Mucosa of rectum (tissue), 2 donors: Measurements from ENCODE around the gene AGXT2.

ENCODE experiments used
- H3K27ac ChIP-seq, 2 donors: one replicate each; pipeline ENCODE4 v1.7.0; 2013; ENCODE audit warnings: inconsistent platforms in 2 of 2, low read depth in 2 of 2, low read length in 2 of 2
- H3K27me3 ChIP-seq, 2 donors: one replicate each; pipeline ENCODE4 v1.7.0; 2013; ENCODE audit warnings: low read length in 2 of 2; ENCODE audit not compliant: control insufficient read depth in 2 of 2, insufficient read depth in 2 of 2
- H3K36me3 ChIP-seq, 2 donors: one replicate each; pipeline ENCODE4 v1.7.0; 2013; ENCODE audit warnings: low read length in 2 of 2; ENCODE audit not compliant: control insufficient read depth in 2 of 2, insufficient read depth in 2 of 2
- H3K4me1 ChIP-seq, 2 donors: one replicate each; pipeline ENCODE4 v1.7.0; 2013; ENCODE audit warnings: low read length in 2 of 2, mild to moderate bottlenecking in 1 of 2; ENCODE audit not compliant: control insufficient read depth in 2 of 2, insufficient read depth in 2 of 2
- H3K4me3 ChIP-seq, 2 donors: one replicate each; pipeline ENCODE4 v1.7.0; 2013; ENCODE audit warnings: low read length in 2 of 2
- H3K9ac ChIP-seq, 2 donors: one replicate each; pipeline ENCODE4 v1.7.0; 2013; ENCODE audit warnings: low read length in 2 of 2, low read depth in 1 of 2, mild to moderate bottlenecking in 1 of 2
- H3K9me3 ChIP-seq, 2 donors: one replicate each; pipeline ENCODE4 v1.7.0; 2013; ENCODE audit warnings: low read length in 2 of 2; ENCODE audit not compliant: control insufficient read depth in 2 of 2
- donor health status: healthy.
- donor health status: Normal muscosa, but diverticular disease.

AGXT2 gene

GRCh38 chr5:35024911-35025510 is 22.7 kb downstream of the AGXT2 start:
- no peak overlapping the region for H3K4me3 ChIP-seq
- H3K27ac ChIP-seq: no peak overlapping the region
- H3K9ac ChIP-seq: no peak overlapping the region

GRCh38 chr5:35023391-35024178 is 24.2 kb downstream of the AGXT2 start:
- Histone ChIP-seq H3K4me1 (no peaks in the 10 kb centered on the region), H3K27ac (no peak overlapping the region), H3K36me3 (no peaks in the 10 kb centered on the region)

More at GRCh38 chr5:35024911-35025510, 22.7 kb downstream of the AGXT2 start:
- no peaks in the 10 kb centered on the region for H3K4me1 ChIP-seq
- no peaks in the 10 kb centered on the region for H3K9me3 ChIP-seq
- H3K27me3 ChIP-seq: no peaks in the 10 kb centered on the region
- H3K36me3 ChIP-seq: no peaks in the 10 kb centered on the region

GRCh38 chr5:35016174-35017051 is 31.3 kb downstream of the AGXT2 start:
- Histone ChIP-seq H3K4me1 (no peaks in the 10 kb centered on the region), H3K27ac (no peak overlapping the region), H3K4me3 (no peak overlapping the region), H3K27me3 (no peaks in the 10 kb centered on the region), H3K9me3 (no peaks in the 10 kb centered on the region), H3K36me3 (no peaks in the 10 kb centered on the region), H3K9ac (no peak overlapping the region)

More at GRCh38 chr5:35023391-35024178, 24.2 kb downstream of the AGXT2 start:
- no peak overlapping the region for H3K9ac ChIP-seq
- no peaks in the 10 kb centered on the region for H3K9me3 ChIP-seq
- no peaks in the 10 kb centered on the region for H3K27me3 ChIP-seq
- H3K4me3 ChIP-seq: no peak overlapping the region

GRCh38 chr5:35015063-35015462 is 32.7 kb downstream of the AGXT2 start:
- Histone ChIP-seq H3K27ac (no peak overlapping the region), H3K4me1 (no peaks in the 10 kb centered on the region), H3K36me3 (no peaks in the 10 kb centered on the region), H3K27me3 (no peaks in the 10 kb centered on the region), H3K4me3 (no peak overlapping the region), H3K9me3 (no peaks in the 10 kb centered on the region), H3K9ac (no peak overlapping the region)

GRCh38 chr5:35012796-35013195 is 35.0 kb downstream of the AGXT2 start:
- Histone ChIP-seq H3K4me3 (no peak overlapping the region), H3K27ac (no peak overlapping the region)

GRCh38 chr5:35012365-35012764 is 35.4 kb downstream of the AGXT2 start:
- Histone ChIP-seq H3K4me1 (no peaks in the 10 kb centered on the region), H3K36me3 (no peaks in the 10 kb centered on the region), H3K27ac (no peak overlapping the region), H3K4me3 (no peak overlapping the region), H3K9me3 (no peaks in the 10 kb centered on the region), H3K9ac (no peak overlapping the region), H3K27me3 (no peaks in the 10 kb centered on the region)

More at GRCh38 chr5:35012796-35013195, 35.0 kb downstream of the AGXT2 start:
- no peaks in the 10 kb centered on the region for H3K27me3 ChIP-seq
- H3K4me1 ChIP-seq: no peaks in the 10 kb centered on the region
- H3K36me3 ChIP-seq: no peaks in the 10 kb centered on the region
- no peaks in the 10 kb centered on the region for H3K9me3 ChIP-seq
- H3K9ac ChIP-seq: no peak overlapping the region

- H3K27me3 ChIP-seq: no peaks in the 10 kb centered on the region
- H3K27ac ChIP-seq: no peak overlapping the region
- no peaks in the 10 kb centered on the region for H3K4me1 ChIP-seq
- no peak overlapping the region for H3K4me3 ChIP-seq
- no peaks in the 10 kb centered on the region for H3K36me3 ChIP-seq
- no peak overlapping the region for H3K9ac ChIP-seq
- H3K9me3 ChIP-seq: no peaks in the 10 kb centered on the region
Observed at GRCh38 chr5:35010676-35011075, 37.1 kb downstream of the AGXT2 start.

GRCh38 chr5:35009657-35010056 is 38.1 kb downstream of the AGXT2 start:
- no peaks in the 10 kb centered on the region for H3K36me3 ChIP-seq
- H3K4me1 ChIP-seq: no peaks in the 10 kb centered on the region
- H3K4me3 ChIP-seq: no peak overlapping the region
- no peaks in the 10 kb centered on the region for H3K9me3 ChIP-seq
- no peaks in the 10 kb centered on the region for H3K27me3 ChIP-seq
- H3K27ac ChIP-seq: no peak overlapping the region
- H3K9ac ChIP-seq: no peak overlapping the region

- peaks cover 0 to 5% of the 10 kb centered on the region in 2 donors for H3K27me3 ChIP-seq
- no peak overlapping the region for H3K27ac ChIP-seq
- no peaks in the 10 kb centered on the region for H3K4me1 ChIP-seq
Observed at GRCh38 chr5:35009019-35009418, 38.7 kb downstream of the AGXT2 start.

GRCh38 chr5:35004771-35005170 is 43.0 kb downstream of the AGXT2 start:
- peaks cover 0 to 9% of the 10 kb centered on the region in 2 donors for H3K27me3 ChIP-seq
- H3K36me3 ChIP-seq: no peaks in the 10 kb centered on the region
- no peak overlapping the region for H3K9ac ChIP-seq
- H3K9me3 ChIP-seq: no peaks in the 10 kb centered on the region
- H3K4me3 ChIP-seq: no peak overlapping the region
- no peaks in the 10 kb centered on the region for H3K4me1 ChIP-seq
- H3K27ac ChIP-seq: no peak overlapping the region

More at GRCh38 chr5:35009019-35009418, 38.7 kb downstream of the AGXT2 start:
- Histone ChIP-seq H3K9me3 (no peaks in the 10 kb centered on the region), H3K9ac (no peak overlapping the region), H3K36me3 (no peaks in the 10 kb centered on the region), H3K4me3 (no peak overlapping the region)
